ENCODE results near the gene LCP2.

Gene LCP2

GRCh38 chr5:170297589-170298462 is at the start of gene LCP2:
Gene LCP2 (minus strand): TSS chr5:170297777. CDS start chr5:170297611, 166 bp downstream.
- H3K4me1 ChIP-seq (ENCODE audit: control insufficient read depth, insufficient read depth, low read length), result no peaks in the 10 kb centered on the region
- CTCF ChIA-PET, result interaction anchor here (1.3 to 2.9 kb wide), 3 partner anchors 24 to 336 kb away, joined by 3 to 13 read pairs (median 4); no protein-coding TSS in a partner anchor
- H3K36me3 ChIP-seq (ENCODE audit: control insufficient read depth in 2 of 2, insufficient read depth in 1 of 2, low read length in 2 of 2), result no peaks in the 10 kb centered on the region
- no peak within 1 kb of the TSS for H3K4me3 ChIP-seq (ENCODE audit: low read depth, low read length)
- no peak within 1 kb of the TSS for H3K27ac ChIP-seq (ENCODE audit: extremely low read depth, low read depth, low read length)
- POLR2A ChIA-PET, result no interaction called here
- TF ChIP-seq PBX3 (CRISPR knock-in tag; IDR thresholded peaks at IDR 0.05) (no peak), SP3 (tag by site-specific recombination; IDR thresholded peaks at IDR 0.05) (no peak), BCL6B (tag by site-specific recombination; IDR thresholded peaks at IDR 0.05) (no peak), ZNF266 (tag by site-specific recombination; IDR thresholded peaks at IDR 0.05; ENCODE audit: low read depth) (no peak), ZEB2 (tag by site-specific recombination; IDR thresholded peaks at IDR 0.05) (no peak), ZNF776 (tag by site-specific recombination; IDR thresholded peaks at IDR 0.05; ENCODE audit: borderline replicate concordance) (no peak), GFI1B (tag by site-specific recombination; IDR thresholded peaks at IDR 0.05) (no peak), SALL2 (tag by site-specific recombination; IDR thresholded peaks at IDR 0.05; ENCODE audit: borderline replicate concordance) (no peak), ZNF777 (tag by site-specific recombination; IDR thresholded peaks at IDR 0.05; ENCODE audit: borderline replicate concordance) (no peak), ZNF211 (tag by site-specific recombination; IDR thresholded peaks at IDR 0.05; ENCODE audit: low read depth) (no peak), SP2 (tag by site-specific recombination; IDR thresholded peaks at IDR 0.05) (no peak), ZSCAN5A (tag by site-specific recombination; IDR thresholded peaks at IDR 0.05) (no peak), ZBTB10 (tag by site-specific recombination; IDR thresholded peaks at IDR 0.05) (no peak), ZNF121 (tag by site-specific recombination; IDR thresholded peaks at IDR 0.05) (no peak), ZNF626 (tag by site-specific recombination; IDR thresholded peaks at IDR 0.05) (no peak), ZBTB44 (tag by site-specific recombination; IDR thresholded peaks at IDR 0.05) (no peak), ZNF610 (tag by site-specific recombination; IDR thresholded peaks at IDR 0.05; ENCODE audit: borderline replicate concordance) (no peak), ZFP69B (tag by site-specific recombination; IDR thresholded peaks at IDR 0.05) (no peak)
- no peaks in the 10 kb centered on the region for H3K9me3 ChIP-seq (ENCODE audit: control insufficient read depth, insufficient read depth, low read depth, low read length)
